Stimulated activated CD8-positive, alpha-beta memory T cell treated with anti-CD3 and anti-CD28 coated beads, Interleukin-12 subunit alpha, Interleukin-12 subunit beta, amount 100 ng/mL, for 4 hours (primary cell): Measurements from ENCODE around the gene ATIC.

ENCODE experiments used
- DNase-seq: peaks from one replicate; pipeline ENCODE4 v3.0.0-alpha.2; 2020; ENCODE audit warnings: low read depth

Gene ATIC

GRCh38 chr2:215399067-215399716 is 87.3 kb downstream of the ATIC start:
- DNase-seq, result no peak
